Erythroblast (primary cell): ENCODE results near the gene HSPH1.

ENCODE experiments used
- GATA1 ChIP-seq: IDR thresholded peaks from 2 replicates; pipeline ENCODE4 v1.6.1; 2011; ENCODE audit warnings: low read depth, mild to moderate bottlenecking, control low read depth, low read length, moderate library complexity
- POLR2A ChIP-seq: IDR thresholded peaks from 2 replicates; pipeline ENCODE4 v1.6.1; 2011; ENCODE audit warnings: mild to moderate bottlenecking, low read length

DNA sequence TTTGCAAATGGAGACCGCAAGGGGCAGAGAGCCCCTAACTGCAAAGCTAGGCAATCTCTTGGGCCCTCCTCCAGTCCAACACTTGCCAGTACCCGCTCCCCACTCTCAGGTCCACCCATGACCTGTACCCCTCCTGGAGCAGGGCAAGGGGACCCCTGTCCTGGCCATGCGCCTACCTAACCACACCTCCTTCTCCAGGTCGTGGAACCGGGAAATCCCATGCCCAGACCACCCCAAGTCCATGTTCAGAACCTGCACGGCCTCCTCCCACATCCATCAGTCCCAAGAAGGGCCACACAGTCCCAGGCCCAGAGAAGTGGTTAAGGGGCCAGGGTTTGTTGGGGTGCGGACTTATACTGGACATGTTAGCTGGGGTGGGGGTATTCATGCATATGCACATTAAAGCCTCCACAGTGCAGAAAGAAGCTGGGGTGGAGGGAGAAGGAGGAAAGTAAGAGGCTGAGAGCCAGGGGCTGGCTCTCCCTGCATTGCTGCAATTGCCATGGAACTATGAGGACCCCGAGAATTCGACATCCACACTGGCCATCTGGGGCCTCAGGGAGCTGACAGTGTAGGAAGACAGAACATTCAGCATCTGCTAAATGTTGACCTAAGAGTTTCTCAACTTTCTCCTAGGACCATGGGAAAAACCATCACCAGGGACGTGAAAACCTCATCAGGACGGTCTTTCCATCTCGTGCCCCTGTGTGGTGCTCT is 39.0 kb downstream of the HSPH1 start:
- TF ChIP-seq POLR2A = no peak
- no peak for TF ChIP-seq GATA1
